Upper lobe of left lung (tissue), 6 donors: ENCODE data around the gene ZNF81. TPM values are rescaled to one million over a fixed set of nuclear protein-coding genes. Genes with fewer than 3 reads are reported as not detected.

ENCODE experiments used
- ATAC-seq, 2 donors: fragments of 200-7000 bp; cut with Tn5 transposase; one replicate each; pipeline ENCODE4 v1.9.1; 2022; ENCODE audit warnings: mild to moderate bottlenecking in 2 of 2, moderate library complexity in 2 of 2; ENCODE audit not compliant: low FRiP score in 2 of 2
- DNase-seq, 2 donors: peaks; one replicate each; pipeline ENCODE4 v3.0.0-alpha.2; 2019 to 2020
- H3K27ac ChIP-seq, 4 donors: fragments of 200-600 bp; sonication (generic); one replicate each; pipeline ENCODE4 v1.5.1; 2016 to 2019
- H3K27me3 ChIP-seq, 4 donors: fragments of 200-600 bp; sonication (generic); one replicate each; pipeline ENCODE4 v1.5.1; 2017 to 2019
- H3K36me3 ChIP-seq, 4 donors: fragments of 200-600 bp; sonication (generic); one replicate each; pipeline ENCODE4 v1.5.1; 2016 to 2019
- H3K4me1 ChIP-seq, 4 donors: fragments of 200-600 bp; sonication (generic); one replicate each; pipeline ENCODE4 v1.5.1; 2018 to 2019
- H3K4me3 ChIP-seq, 4 donors: fragments of 200-600 bp; sonication (generic); one replicate each; pipeline ENCODE4 v1.5.1; 2017 to 2019; ENCODE audit warnings: mild to moderate bottlenecking in 2 of 4, moderate library complexity in 1 of 4
- H3K9me3 ChIP-seq, 4 donors: fragments of 200-600 bp; sonication (generic); one replicate each; pipeline ENCODE4 v1.5.1; 2018 to 2019
- EP300 ChIP-seq, 4 donors: sonication (generic); formaldehyde crosslinking; IDR thresholded peaks; one replicate each; pipeline ENCODE4 v1.5.1; 2017; ENCODE audit warnings: antibody characterized with exemption in 4 of 4, control low read depth in 2 of 4
- POLR2A ChIP-seq, 4 donors: fragments of 450-650 bp; IDR thresholded peaks; one replicate each; pipeline ENCODE4 v1.5.1; 2016 to 2017; ENCODE audit warnings: antibody characterized with exemption in 4 of 4, mild to moderate bottlenecking in 2 of 4
- POLR2AphosphoS5 ChIP-seq, 2 donors: sonication (generic); formaldehyde crosslinking; IDR thresholded peaks; one replicate each; pipeline ENCODE4 v1.5.1; 2017; ENCODE audit warnings: antibody characterized with exemption in 2 of 2
- WGBS, 2 donors: methylation state at CpG; one replicate each; pipeline ENCODE4 v1.1.5; 2017 to 2018; 5-methylcytosine and 5-hydroxymethylcytosine counted together
- total RNA-seq, 6 donors: library from RNA; depleted of rRNA in 4 of 6; stranded (reverse); fragments of >200 nt in 4 of 6; gene quantifications; one replicate each; pipeline versions ENCODE4 v1.1.0 to v1.2.1, GENCODE V29; 2016 to 2021
- TF ChIP-seq, protein P1 (sequence below), 6 experiments: fragments of 450-650 bp in 4 of 6; fragments of 200-600 bp in 2 of 6; sonication (generic) in 2 of 6; IDR thresholded peaks; one replicate each; pipeline ENCODE4 v1.5.1; 2016 to 2019; ENCODE audit warnings: antibody characterized with exemption in 6 of 6
- donor health status: DM: no; HTN: no; CAD: no; lungs with moderate emphysema.
- donor health status: DM: no; HTN: yes; CAD: no; lungs with severe emphysema.

Gene ZNF81
- total RNA-seq, 6 donors from 2014 or later, result 3.2 to 22.0 (median 9.0) TPM

DNA sequence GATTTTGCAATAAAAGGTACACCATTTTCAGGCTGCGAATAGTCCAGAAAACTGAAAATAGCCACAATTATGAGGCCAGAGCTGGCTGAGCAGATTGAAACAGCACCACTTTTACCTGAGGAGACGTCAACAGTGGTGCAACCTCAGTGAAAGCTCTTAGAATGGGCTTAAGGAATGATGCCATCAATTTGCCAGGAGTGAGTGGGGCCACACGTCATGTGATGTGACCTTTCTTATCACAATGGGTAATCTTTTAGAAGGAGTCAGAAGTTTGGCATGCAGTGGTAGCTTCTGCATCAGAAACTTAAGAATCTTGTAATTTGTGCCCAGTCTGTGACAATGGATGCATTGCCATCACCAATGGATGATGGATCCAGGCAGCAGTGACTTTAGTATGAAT lies 27.6 kb downstream of the ZNF81 start:
- H3K4me3 ChIP-seq, result no peak overlapping the region
- ATAC-seq, result no peak
- H3K27ac ChIP-seq, result no peak overlapping the region
- no peaks in the 10 kb centered on the region for H3K27me3 ChIP-seq
- H3K4me1 ChIP-seq, result no peaks in the 10 kb centered on the region
- WGBS, 2 donors, result 64% methylated on average over 3 of the region's 3 CpGs; no CpG with 5 or more reads in 1 of the 2 donors
- TF ChIP-seq POLR2A (IDR thresholded peaks at IDR 0.05), result no peak
- TF ChIP-seq, protein P1, sequence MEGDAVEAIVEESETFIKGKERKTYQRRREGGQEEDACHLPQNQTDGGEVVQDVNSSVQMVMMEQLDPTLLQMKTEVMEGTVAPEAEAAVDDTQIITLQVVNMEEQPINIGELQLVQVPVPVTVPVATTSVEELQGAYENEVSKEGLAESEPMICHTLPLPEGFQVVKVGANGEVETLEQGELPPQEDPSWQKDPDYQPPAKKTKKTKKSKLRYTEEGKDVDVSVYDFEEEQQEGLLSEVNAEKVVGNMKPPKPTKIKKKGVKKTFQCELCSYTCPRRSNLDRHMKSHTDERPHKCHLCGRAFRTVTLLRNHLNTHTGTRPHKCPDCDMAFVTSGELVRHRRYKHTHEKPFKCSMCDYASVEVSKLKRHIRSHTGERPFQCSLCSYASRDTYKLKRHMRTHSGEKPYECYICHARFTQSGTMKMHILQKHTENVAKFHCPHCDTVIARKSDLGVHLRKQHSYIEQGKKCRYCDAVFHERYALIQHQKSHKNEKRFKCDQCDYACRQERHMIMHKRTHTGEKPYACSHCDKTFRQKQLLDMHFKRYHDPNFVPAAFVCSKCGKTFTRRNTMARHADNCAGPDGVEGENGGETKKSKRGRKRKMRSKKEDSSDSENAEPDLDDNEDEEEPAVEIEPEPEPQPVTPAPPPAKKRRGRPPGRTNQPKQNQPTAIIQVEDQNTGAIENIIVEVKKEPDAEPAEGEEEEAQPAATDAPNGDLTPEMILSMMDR (IDR thresholded peaks at IDR 0.05), result no peak
- TF ChIP-seq POLR2AphosphoS5 (IDR thresholded peaks at IDR 0.05), result no peak
- TF ChIP-seq EP300 (IDR thresholded peaks at IDR 0.05), result no peak
- H3K9me3 ChIP-seq, result no peaks in the 10 kb centered on the region
- no peaks in the 10 kb centered on the region for H3K36me3 ChIP-seq
- DNase-seq, result no peak

DNA sequence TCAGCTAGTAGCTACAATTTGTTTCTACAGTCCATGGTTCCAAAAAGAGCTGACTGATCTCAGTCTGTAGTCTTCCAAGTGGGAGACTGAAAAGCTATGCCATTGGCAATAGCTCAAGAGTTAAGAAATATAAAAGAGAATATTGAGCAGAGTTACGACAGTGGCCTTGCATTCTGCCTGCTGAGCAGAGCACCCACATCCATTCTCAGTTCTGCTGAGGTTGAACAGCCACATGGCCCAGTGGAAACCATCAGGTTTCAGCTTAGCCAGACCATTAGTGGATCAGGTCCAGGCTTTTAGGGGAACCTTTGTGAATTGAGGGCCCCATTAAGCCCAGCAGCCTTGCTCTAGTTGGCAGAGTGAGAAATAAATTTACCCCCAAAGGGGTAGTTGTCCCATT lies 28.1 kb downstream of the ZNF81 start:
- no peaks in the 10 kb centered on the region for H3K4me1 ChIP-seq
- H3K9me3 ChIP-seq, result no peaks in the 10 kb centered on the region
- no peaks in the 10 kb centered on the region for H3K27me3 ChIP-seq
- no peak for TF ChIP-seq POLR2AphosphoS5 (IDR thresholded peaks at IDR 0.05)
- TF ChIP-seq EP300 (IDR thresholded peaks at IDR 0.05), result no peak
- TF ChIP-seq POLR2A (IDR thresholded peaks at IDR 0.05), result no peak
- TF ChIP-seq, protein P1 (IDR thresholded peaks at IDR 0.05), result no peak
- ATAC-seq (no peak), DNase-seq (no peak)
- no peak overlapping the region for H3K4me3 ChIP-seq
- H3K27ac ChIP-seq, result no peak overlapping the region
- no peaks in the 10 kb centered on the region for H3K36me3 ChIP-seq
- WGBS, 2 donors, result 68 to 83% methylated on average over 1 of the region's 1 CpG

DNA sequence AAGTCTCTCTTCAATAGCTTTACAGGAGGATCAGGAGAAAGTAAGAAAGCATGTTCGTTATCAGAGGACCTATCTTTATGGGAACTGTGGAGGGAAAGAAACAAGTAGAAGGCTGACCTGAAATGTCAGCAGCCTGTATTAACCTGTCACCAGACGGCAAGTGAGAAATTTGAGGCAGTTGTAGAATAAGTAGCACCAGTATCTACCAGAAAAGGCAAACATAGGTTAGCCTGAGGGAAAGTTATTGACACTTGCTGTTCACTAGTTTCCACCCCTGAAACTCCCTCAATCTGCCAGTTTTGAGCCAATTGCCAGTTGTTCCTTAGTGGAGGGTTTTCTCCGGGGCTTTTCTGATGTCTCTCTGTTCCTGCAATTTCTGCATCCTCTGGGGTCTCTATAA lies 36.4 kb downstream of the ZNF81 start:
- 63 to 100% methylated on average over 2 to 3 of the region's 3 CpGs for WGBS, 2 donors
- no peaks in the 10 kb centered on the region for H3K27me3 ChIP-seq
- H3K4me1 ChIP-seq, result no peaks in the 10 kb centered on the region
- TF ChIP-seq POLR2AphosphoS5 (IDR thresholded peaks at IDR 0.05) (no peak), EP300 (IDR thresholded peaks at IDR 0.05) (no peak), POLR2A (IDR thresholded peaks at IDR 0.05) (no peak)
- TF ChIP-seq, protein P1 (IDR thresholded peaks at IDR 0.05), result no peak
- H3K9me3 ChIP-seq, result peaks cover 0 to 6% (median 0%) of the 10 kb centered on the region in 4 donors
- no peak overlapping the region for H3K27ac ChIP-seq
- no peak overlapping the region for H3K4me3 ChIP-seq
- no peaks in the 10 kb centered on the region for H3K36me3 ChIP-seq
- ATAC-seq (no peak), DNase-seq (no peak)

DNA sequence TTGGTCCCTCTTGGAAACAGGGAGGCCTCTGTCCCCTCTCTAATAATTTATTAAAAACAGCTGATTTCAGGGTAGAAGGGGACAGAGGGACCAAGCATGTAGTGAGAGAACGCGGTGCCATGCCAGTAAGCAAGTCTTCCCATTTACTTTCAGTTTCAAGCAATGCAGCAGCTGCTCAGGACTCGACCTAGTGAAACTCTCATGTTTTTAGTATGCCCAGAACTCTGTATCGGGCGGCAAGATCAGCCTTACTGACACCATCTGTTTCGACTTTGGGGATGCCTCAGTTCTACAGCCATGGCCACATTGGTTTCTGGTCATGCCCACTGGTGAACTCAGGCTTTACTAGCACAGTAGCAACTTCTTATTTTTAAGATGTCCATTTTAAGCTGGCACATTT lies 40.6 kb downstream of the ZNF81 start:
- H3K36me3 ChIP-seq, result no peaks in the 10 kb centered on the region
- no peaks in the 10 kb centered on the region for H3K4me1 ChIP-seq
- WGBS, 2 donors, result 78 to 88% methylated on average over 6 of the region's 6 CpGs
- no peak overlapping the region for H3K4me3 ChIP-seq
- ATAC-seq (no peak), DNase-seq (no peak)
- H3K27me3 ChIP-seq, result no peaks in the 10 kb centered on the region
- TF ChIP-seq, protein P1 (IDR thresholded peaks at IDR 0.05), result no peak
- TF ChIP-seq POLR2A (IDR thresholded peaks at IDR 0.05) (no peak), EP300 (IDR thresholded peaks at IDR 0.05) (no peak), POLR2AphosphoS5 (IDR thresholded peaks at IDR 0.05) (no peak)
- H3K9me3 ChIP-seq, result peaks cover 0 to 6% (median 0%) of the 10 kb centered on the region in 4 donors
- H3K27ac ChIP-seq, result no peak overlapping the region

DNA sequence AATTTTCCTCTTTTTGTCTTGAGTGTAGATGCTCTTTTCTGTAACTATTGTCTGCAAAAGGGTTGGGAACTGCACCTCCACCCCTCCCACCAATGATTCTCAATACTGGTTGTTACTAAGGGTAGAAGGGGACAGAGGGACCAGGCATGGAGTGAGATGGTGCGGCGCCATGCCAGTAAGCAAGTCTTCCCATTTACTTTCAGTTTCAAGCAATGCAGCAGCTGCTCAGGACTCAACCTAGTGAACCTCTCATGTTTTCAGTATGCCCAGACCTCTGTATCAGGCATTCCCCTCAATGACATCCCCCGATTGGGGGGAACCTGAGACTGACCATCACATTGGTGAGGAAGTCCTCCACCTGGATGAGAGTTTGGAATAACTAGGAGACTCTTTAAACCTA lies 41.5 kb downstream of the ZNF81 start:
- TF ChIP-seq, protein P1 (IDR thresholded peaks at IDR 0.05), result no peak
- TF ChIP-seq EP300 (IDR thresholded peaks at IDR 0.05), result no peak
- no peak for TF ChIP-seq POLR2AphosphoS5 (IDR thresholded peaks at IDR 0.05)
- TF ChIP-seq POLR2A (IDR thresholded peaks at IDR 0.05), result no peak
- Histone ChIP-seq H3K4me3 (no peak overlapping the region), H3K9me3 (peaks cover 0 to 2% (median 0%) of the 10 kb centered on the region in 4 donors), H3K27me3 (no peaks in the 10 kb centered on the region), H3K4me1 (no peaks in the 10 kb centered on the region), H3K36me3 (no peaks in the 10 kb centered on the region), H3K27ac (no peak overlapping the region)
- WGBS, 2 donors, result 91 to 100% methylated on average over 2 to 3 of the region's 3 CpGs
- DNase-seq (no peak), ATAC-seq (no peak)
